HepG2 (cell line): ENCODE measurements around the gene CAT. TPM values are rescaled to one million over a fixed set of nuclear protein-coding genes. Genes with fewer than 3 reads are reported as not detected.
A peak's percentile ranks its signal among the peaks of the same experiment; 100 is the strongest.

ENCODE experiments used
- ATAC-seq: fragments of 200-7000 bp; cut with Tn5 transposase; 3 replicates; pipeline ENCODE4 v1.9.1; 2020; ENCODE audit warnings: mild to moderate bottlenecking, moderate library complexity
- BruUV-seq: library from RNA; stranded (reverse); fragments of 400-500 nt; replicated peaks from 2 replicates; lab custom pipeline; 2021; lab: Mats Ljungman, UMichigan
- CTCF ChIA-PET: fragments of 300-600 bp; formaldehyde crosslinking; extraction: SDS; loops from one replicate; lab custom pipeline; 2021; ENCODE audit warnings: low total read pairs, inconsistent platforms, low intra/inter-chr PET ratio; lab: Yijun Ruan, JAX
- POLR2A ChIA-PET: fragments of 350-600 bp; sonication (Branson Sonifier 250); formaldehyde crosslinking; loops from one replicate; lab custom pipeline; 2020; ENCODE audit warnings: antibody characterized with exemption, inconsistent platforms; lab: Yijun Ruan, JAX
- DNase-seq: peaks from one replicate; pipeline ENCODE4 v3.0.0-alpha.2; 2015; ENCODE audit warnings: low spot score
- FAIRE-seq: peaks from 3 replicates; lab custom pipeline; 2011; peaks lifted over from hg19 to GRCh38; lab: Jason Lieb, UNC
- H2AFZ ChIP-seq: one replicate; pipeline ENCODE4 v1.6.1; 2011; ENCODE audit warnings: low read length, inconsistent platforms
- H3K27ac ChIP-seq: fragments of 300-600 bp; 3 replicates; pipeline ENCODE4 v1.8.0; 2011; ENCODE audit warnings: mixed run types, mild to moderate bottlenecking, mixed read lengths, low read length, inconsistent platforms; ENCODE audit not compliant: insufficient read depth; ENCODE audit errors: extremely low read length
- H3K27me3 ChIP-seq, 2 experiments: fragments of 200-600 bp in 1 of 2; 2 replicates in 1 of 2; 3 replicates in 1 of 2; pipeline versions ENCODE4 v1.6.0 to v1.8.0; 2011; ENCODE audit warnings: low read length in 2 of 2, mild to moderate bottlenecking in 2 of 2, moderate library complexity in 2 of 2, inconsistent platforms in 1 of 2; ENCODE audit not compliant: insufficient read depth in 2 of 2, control insufficient read depth in 1 of 2
- H3K36me3 ChIP-seq, 2 experiments: fragments of 200-600 bp in 1 of 2; replicated peaks in 1 of 2; 2 replicates in 1 of 2; 3 replicates in 1 of 2; pipeline versions ENCODE4 v1.5.1 to v1.8.0; 2011; ENCODE audit warnings: low read length in 2 of 2, inconsistent platforms in 1 of 2; ENCODE audit not compliant: insufficient read depth in 2 of 2, control insufficient read depth in 1 of 2
- H3K4me1 ChIP-seq: 2 replicates; pipeline ENCODE4 v1.5.1; 2012; ENCODE audit warnings: low read length, inconsistent platforms; ENCODE audit not compliant: insufficient read depth
- H3K4me2 ChIP-seq: 2 replicates; pipeline ENCODE4 v1.6.0; 2011; ENCODE audit warnings: low read depth, low read length, inconsistent platforms
- H3K4me3 ChIP-seq, 3 experiments: fragments of 200-600 bp in 1 of 3; sonication (generic), shearing (Covaris generic) in 1 of 3; replicated peaks in 1 of 3; 2 replicates each; pipeline ENCODE4 v1.5.1; 2011 to 2016; ENCODE audit warnings: low read length in 3 of 3, inconsistent platforms in 2 of 3, low read depth in 2 of 3, mild to moderate bottlenecking in 2 of 3, control low read depth in 1 of 3, mixed read lengths in 1 of 3; ENCODE audit not compliant: insufficient read depth in 1 of 3
- H3K79me2 ChIP-seq: one replicate; pipeline ENCODE4 v1.6.1; 2011; ENCODE audit warnings: low read length, inconsistent platforms; ENCODE audit not compliant: insufficient read depth
- H3K9ac ChIP-seq: 2 replicates; pipeline ENCODE4 v1.6.0; 2011; ENCODE audit warnings: mild to moderate bottlenecking, low read depth, low read length, inconsistent platforms; ENCODE audit not compliant: insufficient read depth
- H3K9me3 ChIP-seq: 2 replicates; pipeline ENCODE4 v1.5.1; 2012; ENCODE audit warnings: mild to moderate bottlenecking, low read length
- H4K20me1 ChIP-seq: 2 replicates; pipeline ENCODE4 v1.6.0; 2011; ENCODE audit warnings: inconsistent platforms, mild to moderate bottlenecking, low read length, moderate library complexity; ENCODE audit not compliant: insufficient read depth
- ARID5B ChIP-seq: IDR thresholded peaks from 2 replicates; pipeline ENCODE4 v1.4.0; 2020; ENCODE audit warnings: mild to moderate bottlenecking, missing genetic modification reagents
- CBX1 ChIP-seq: IDR thresholded peaks from one replicate; pipeline ENCODE4 v1.6.1; 2016; ENCODE audit warnings: antibody characterized with exemption, low read depth
- ETS1 ChIP-seq: sonication (generic); formaldehyde crosslinking; IDR thresholded peaks from 2 replicates; pipeline ENCODE4 v1.4.0; 2020; ENCODE audit warnings: missing genetic modification reagents
- HMG20A ChIP-seq: IDR thresholded peaks from 2 replicates; pipeline ENCODE4 v1.6.1; 2016; ENCODE audit warnings: borderline replicate concordance
- HNF4A ChIP-seq: sonication (generic); formaldehyde crosslinking; IDR thresholded peaks from 2 replicates; pipeline ENCODE4 v1.4.0; 2020; ENCODE audit warnings: missing genetic modification reagents
- MAFF ChIP-seq: IDR thresholded peaks from 2 replicates; pipeline ENCODE4 v1.6.1; 2011; ENCODE audit warnings: low read depth, low read length, improper control_type of control experiment
- MAFK ChIP-seq, 2 experiments: IDR thresholded peaks in 1 of 2; conservative IDR thresholded peaks in 1 of 2; 2 replicates each; pipeline ENCODE4 v1.6.1; 2011; ENCODE audit warnings: improper control_type of control experiment in 2 of 2, low read length in 2 of 2
- NR2F6 ChIP-seq, 2 experiments: IDR thresholded peaks; 2 replicates each; pipeline ENCODE4 v1.6.1; 2016; ENCODE audit warnings: antibody characterized with exemption in 1 of 2, mild to moderate bottlenecking in 1 of 2
- RXRB ChIP-seq: IDR thresholded peaks from 2 replicates; pipeline ENCODE4 v1.6.1; 2016; ENCODE audit warnings: borderline replicate concordance, missing genetic modification reagents, missing compliant biosample characterization
- ZGPAT ChIP-seq: IDR thresholded peaks from 2 replicates; pipeline ENCODE4 v1.6.1; 2016; ENCODE audit warnings: mild to moderate bottlenecking
- ZNF18 ChIP-seq: sonication (generic); formaldehyde crosslinking; IDR thresholded peaks from 2 replicates; pipeline ENCODE4 v1.8.0; 2022; ENCODE audit warnings: mild to moderate bottlenecking, missing genetic modification reagents; ENCODE audit not compliant: insufficient replicate concordance
- ZNF362 ChIP-seq: sonication (generic); formaldehyde crosslinking; IDR thresholded peaks from 2 replicates; pipeline ENCODE4 v1.4.0; 2020; ENCODE audit warnings: missing genetic modification reagents, mild to moderate bottlenecking, borderline replicate concordance
- ZNF549 ChIP-seq: sonication (generic); formaldehyde crosslinking; IDR thresholded peaks from 2 replicates; pipeline ENCODE4 v1.5.0; 2020; ENCODE audit warnings: missing genetic modification reagents
- ZNF563 ChIP-seq: sonication (generic); formaldehyde crosslinking; IDR thresholded peaks from 2 replicates; pipeline ENCODE4 v1.8.0; 2022; ENCODE audit warnings: mild to moderate bottlenecking, moderate library complexity, missing genetic modification reagents
- ZNF644 ChIP-seq: IDR thresholded peaks from 2 replicates; pipeline ENCODE4 v1.6.1; 2016; ENCODE audit warnings: low read depth
- WGBS: methylation state at CpG from one replicate; pipeline ENCODE4 v1.1.6; 2017; ENCODE audit warnings: low lambda C conversion rate; 5-methylcytosine and 5-hydroxymethylcytosine counted together
- in situ Hi-C: cut with HindIII; loops from 2 replicates; pipeline ENCODE4 v1.10.0; 2017; ENCODE audit warnings: low pct_unique_long_range_greater_than_20kb; ENCODE audit not compliant: extremely low pct_ligation_motif_present
- intact Hi-C: fragments of 100-400 bp; cut with micrococcal nuclease; formaldehyde crosslinking; loops from one replicate; pipeline ENCODE4 v1.10.0; 2022; ENCODE audit not compliant: unreplicated experiment
- polyA plus RNA-seq, 8 experiments: library from polyadenylated mRNA; depleted of rRNA in 3 of 8; stranded (reverse) in 7 of 8; unstranded in 1 of 8; fragments of >200 nt; fragmentation: Illumina TruSeq in 4 of 8; extraction: Trizol in 4 of 8; gene quantifications; 2 replicates each; pipeline versions ENCODE4 v1.2.1 to v1.2.3, GENCODE V29; 2011 to 2016; ENCODE audit warnings: low read depth in 4 of 8, missing spikeins in 1 of 8, mixed read lengths in 1 of 8; ENCODE audit not compliant: insufficient read depth in 1 of 8
- total RNA-seq, 5 experiments: library from RNA; depleted of rRNA; stranded (reverse); fragments of >200 nt; fragmentation: Illumina TruSeq; extraction: Trizol; gene quantifications; 2 replicates each; pipeline ENCODE4 v1.2.3, GENCODE V29; 2016; ENCODE audit warnings: low read depth in 1 of 5

Gene CAT
- total and polyA plus RNA-seq, 2 of the 13 experiments (the other 11 are each of a cell fraction or from before 2014, with no cell fraction given), result 107 to 136 TPM

- BruUV-seq, result no TSS peak
- intact Hi-C loops (no loop called here), in situ Hi-C loops (no loop called here)
- DNase-seq (no peak), ATAC-seq (peak; percentile 75), FAIRE-seq (no peak)
- ChIA-PET CTCF (no interaction called here), POLR2A (no interaction called here)
- Histone ChIP-seq H3K9ac (no peak overlapping the region), H3K4me1 (peaks cover 48% of the 10 kb centered on the region), H4K20me1 (no peaks in the 10 kb centered on the region), H3K27ac (no peak overlapping the region), H3K79me2 (no peaks in the 10 kb centered on the region), H3K4me2 (peak overlapping the region; percentile 55), H2AFZ (no peak overlapping the region), H3K36me3 (no peaks in the 10 kb centered on the region), H3K27me3 (no peaks in the 10 kb centered on the region), H3K4me3 (peak overlapping the region in 2 of 3 experiments; percentile 11 to 31; a peak in 2 of 6 replicates), H3K9me3 (peaks cover 12% of the 10 kb centered on the region)
- WGBS, result 5% methylated on average over 2 of the region's 2 CpGs
- TF ChIP-seq ETS1 (CRISPR knock-in tag) (no peak), MAFK (conservative IDR thresholded peaks at IDR 0.05 in 1 of 2, IDR thresholded peaks at IDR 0.05 in 1 of 2; ENCODE audit: low read length in 2 of 2) (peak; percentile 96 to 98), ZNF644 (peak; percentile 42; the same call in 1 of the 2 replicates), HMG20A (CRISPR knock-in tag) (0 out of 2 replicates have a peak, but pooled peaks have one; percentile 20), ZNF549 (CRISPR knock-in tag) (no peak), ZNF18 (CRISPR knock-in tag) (no peak), ZGPAT (CRISPR knock-in tag) (0 out of 2 replicates have a peak, but pooled peaks have one; percentile 15), HNF4A (peak; percentile 65), CBX1 (no peak), ZNF362 (no peak), NR2F6 (IDR thresholded peaks at IDR 0.05) (no peak), NR2F6 (CRISPR knock-in tag; IDR thresholded peaks at IDR 0.05) (0 out of 2 replicates have a peak, but pooled peaks have one; percentile 25), MAFF (peak; percentile 97), ZNF563 (no peak), RXRB (0 out of 2 replicates have a peak, but pooled peaks have one; percentile 22), ARID5B (CRISPR knock-in tag) (peak; percentile 54; the same call in 1 of the 2 replicates)
Observed at GRCh38 chr11:34408580-34409172, 30.1 kb upstream of the CAT start.
